GM18498 (cell line): ENCODE results near the gene PIGU.
A peak's percentile ranks its signal among the peaks of the same experiment; 100 is the strongest.
"Not testable (repeated sequence)": the region's sequence is repeated elsewhere in the genome, so short reads cannot be mapped to it uniquely, and the experiment has no call there.

Experiments
- ATAC-seq: cut with Tn5 transposase; IDR thresholded peaks from one replicate; pipeline ENCODE4 v1.9.1; 2021; ENCODE audit warnings: mild to moderate bottlenecking, moderate library complexity; ENCODE audit not compliant: unreplicated experiment

Gene PIGU

GRCh38 chr20:34676642-34677373, at the start of gene PIGU:
PIGU (minus strand) TSS chr20:34677092; CDS start chr20:34677085, 7 bp downstream.
- ATAC-seq = peak; percentile 95

- ATAC-seq = no peak
Observed at GRCh38 chr20:34724172-34724571, 47.3 kb upstream of the PIGU start.

- not testable (repeated sequence) for ATAC-seq
Observed at GRCh38 chr20:34722560-34722959, 45.7 kb upstream of the PIGU start.

GRCh38 chr20:34720266-34720665, 43.4 kb upstream of the PIGU start:
- no peak for ATAC-seq

- ATAC-seq = peak; percentile 87
Observed at GRCh38 chr20:34719242-34720017, 42.5 kb upstream of the PIGU start.

GRCh38 chr20:34717230-34718095, 40.6 kb upstream of the PIGU start:
- no peak for ATAC-seq

- no peak for ATAC-seq
Observed at GRCh38 chr20:34716921-34717229, 40.0 kb upstream of the PIGU start.

GRCh38 chr20:34715384-34715783, 38.5 kb upstream of the PIGU start:
- no peak for ATAC-seq

GRCh38 chr20:34713944-34714515, 37.1 kb upstream of the PIGU start:
- ATAC-seq = not testable (repeated sequence)

- no peak for ATAC-seq
Observed at GRCh38 chr20:34713194-34713943, 36.5 kb upstream of the PIGU start.

GRCh38 chr20:34712525-34713192, 35.8 kb upstream of the PIGU start:
- no peak for ATAC-seq

- ATAC-seq = no peak
Observed at GRCh38 chr20:34711813-34712430, 35.0 kb upstream of the PIGU start.

- no peak for ATAC-seq
Observed at GRCh38 chr20:34710861-34711574, 34.1 kb upstream of the PIGU start.

GRCh38 chr20:34710568-34710839, 33.6 kb upstream of the PIGU start:
- no peak for ATAC-seq

- ATAC-seq = peak; percentile 22
Observed at GRCh38 chr20:34709831-34710567, 33.1 kb upstream of the PIGU start.

GRCh38 chr20:34709044-34709830, 32.3 kb upstream of the PIGU start:
- ATAC-seq = peak; percentile 48

GRCh38 chr20:34708621-34709043, 31.7 kb upstream of the PIGU start:
- peak; percentile 8 for ATAC-seq
